HuH-7 (cell line): Measurements from ENCODE around the gene BACH2.

Experiments
- DNase-seq: peaks from one replicate; pipeline ENCODE4 v3.0.0; 2011; ENCODE audit warnings: low spot score

Gene BACH2

DNA sequence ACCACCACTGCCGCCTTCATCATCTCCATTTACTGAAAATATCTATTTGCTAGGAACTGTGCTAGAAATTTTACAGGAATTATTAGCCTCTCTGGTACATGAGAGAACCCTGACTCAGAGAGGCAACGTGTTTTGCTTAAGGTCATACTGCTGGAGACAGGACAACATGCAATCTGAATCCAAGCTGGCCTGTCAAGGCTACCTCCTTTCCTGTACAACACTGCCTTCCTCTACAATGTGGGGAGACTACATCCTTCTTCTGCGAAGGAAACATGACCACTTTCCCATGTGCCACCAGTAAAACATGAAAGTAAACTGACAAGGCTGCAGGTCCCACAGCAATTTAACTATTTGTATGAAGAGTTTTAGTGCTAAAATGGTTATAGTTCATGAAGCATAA, 200.9 kb downstream of the BACH2 start:
- DNase-seq = no peak

GRCh38 chr6:90095145-90095544, 201.5 kb downstream of the BACH2 start:
- no peak for DNase-seq

- no peak for DNase-seq
Measured at GRCh38 chr6:90093558-90094073, 203.0 kb downstream of the BACH2 start.

DNA sequence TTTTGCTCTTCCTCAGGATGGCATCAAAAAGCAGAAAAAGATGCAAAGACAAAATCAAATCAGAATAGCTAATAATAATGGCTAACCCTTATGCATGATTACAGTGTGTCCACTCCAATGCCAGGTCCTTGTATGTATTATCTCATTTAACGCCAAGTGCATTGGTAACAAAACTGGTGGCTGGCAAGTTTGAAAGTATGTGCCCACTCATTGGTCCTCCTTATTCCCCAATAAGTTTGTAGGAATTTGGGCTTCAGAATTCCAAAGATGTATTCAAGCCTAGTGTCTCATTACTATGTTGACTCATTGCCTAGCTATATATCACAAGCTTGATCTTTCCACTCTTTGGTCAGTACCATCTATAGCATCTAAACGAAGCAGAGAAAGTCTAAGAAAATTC, 205.8 kb downstream of the BACH2 start:
- DNase-seq = no peak

GRCh38 chr6:90088009-90088408, 208.6 kb downstream of the BACH2 start:
- DNase-seq = no peak

GRCh38 chr6:90087106-90087833, 209.4 kb downstream of the BACH2 start:
- no peak for DNase-seq

- DNase-seq = no peak
Measured at GRCh38 chr6:90086517-90086916, 210.1 kb downstream of the BACH2 start.

GRCh38 chr6:90083891-90084290, 212.8 kb downstream of the BACH2 start:
- DNase-seq = no peak

GRCh38 chr6:90082847-90083246, 213.8 kb downstream of the BACH2 start:
- DNase-seq = no peak

DNA sequence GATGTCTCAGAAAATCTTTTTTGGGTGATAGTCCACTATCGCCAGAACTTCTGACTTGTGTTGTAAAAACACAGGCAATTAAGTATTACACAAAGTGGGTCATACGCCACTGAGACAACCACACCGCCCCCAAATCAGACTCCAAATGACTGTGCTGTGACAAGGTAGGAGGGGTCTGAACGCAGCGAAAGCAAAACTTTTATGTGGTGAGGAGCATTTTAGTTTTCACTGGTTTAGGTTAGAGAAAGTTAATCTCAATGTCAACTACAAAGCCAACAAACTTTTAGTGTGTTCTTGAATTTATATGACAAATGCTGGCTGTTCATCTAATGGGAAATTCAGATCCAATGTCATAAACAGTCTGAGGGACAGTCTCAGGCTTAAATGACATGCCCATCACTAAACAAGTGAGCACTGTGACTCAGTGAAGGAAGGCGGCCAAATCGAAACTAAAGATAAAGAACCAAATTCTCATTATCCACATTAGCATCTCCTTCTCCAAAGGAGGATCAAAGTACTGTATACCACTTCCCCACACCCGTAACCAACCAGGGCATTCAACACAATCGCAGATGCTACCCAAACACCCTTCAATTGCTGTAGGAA, 215.7 kb downstream of the BACH2 start:
- DNase-seq = no peak

DNA sequence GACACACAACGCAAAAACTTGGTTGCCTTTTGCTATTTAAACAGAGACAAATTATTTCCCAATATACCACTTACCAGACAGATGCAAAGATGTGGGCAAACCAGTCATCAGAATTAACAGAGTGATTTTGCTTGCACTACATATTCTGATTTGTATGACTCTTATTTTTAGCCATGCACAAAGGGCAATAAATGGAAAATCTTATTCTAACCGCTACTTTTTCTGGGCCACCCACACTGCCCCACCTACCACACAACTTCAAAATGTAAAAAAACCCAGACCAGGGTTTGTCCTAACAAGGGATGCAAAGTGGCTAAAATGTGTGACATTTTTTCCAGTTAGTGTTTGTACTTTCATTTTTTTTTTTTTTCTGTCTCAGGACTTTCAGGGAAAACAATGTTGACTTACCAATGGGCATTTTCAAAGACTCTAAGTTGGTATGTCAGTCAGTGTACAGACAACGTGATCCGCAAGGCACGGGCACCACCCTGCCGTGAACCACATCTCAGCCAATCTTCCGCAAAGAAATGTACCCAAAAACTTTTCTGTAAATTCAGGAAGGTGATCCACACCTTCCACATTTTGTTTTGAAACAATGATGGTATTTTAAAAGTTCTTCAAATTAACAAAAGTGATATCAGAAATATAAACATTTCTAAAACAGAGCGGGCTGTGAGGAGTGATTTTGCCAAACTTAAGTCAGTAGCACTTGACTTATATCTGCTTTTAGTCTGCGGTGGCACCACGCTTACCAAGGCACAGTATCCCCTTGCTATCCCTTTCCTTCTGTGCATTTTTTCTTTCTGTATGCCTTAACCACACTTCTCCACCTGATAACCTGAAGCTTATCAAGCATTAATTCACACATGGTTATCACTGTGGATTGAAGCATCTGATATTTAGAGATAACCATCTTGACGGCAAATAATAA, 216.8 kb downstream of the BACH2 start:
- no peak for DNase-seq

- no peak for DNase-seq
Measured at GRCh38 chr6:90078513-90079289, 217.9 kb downstream of the BACH2 start.

DNA sequence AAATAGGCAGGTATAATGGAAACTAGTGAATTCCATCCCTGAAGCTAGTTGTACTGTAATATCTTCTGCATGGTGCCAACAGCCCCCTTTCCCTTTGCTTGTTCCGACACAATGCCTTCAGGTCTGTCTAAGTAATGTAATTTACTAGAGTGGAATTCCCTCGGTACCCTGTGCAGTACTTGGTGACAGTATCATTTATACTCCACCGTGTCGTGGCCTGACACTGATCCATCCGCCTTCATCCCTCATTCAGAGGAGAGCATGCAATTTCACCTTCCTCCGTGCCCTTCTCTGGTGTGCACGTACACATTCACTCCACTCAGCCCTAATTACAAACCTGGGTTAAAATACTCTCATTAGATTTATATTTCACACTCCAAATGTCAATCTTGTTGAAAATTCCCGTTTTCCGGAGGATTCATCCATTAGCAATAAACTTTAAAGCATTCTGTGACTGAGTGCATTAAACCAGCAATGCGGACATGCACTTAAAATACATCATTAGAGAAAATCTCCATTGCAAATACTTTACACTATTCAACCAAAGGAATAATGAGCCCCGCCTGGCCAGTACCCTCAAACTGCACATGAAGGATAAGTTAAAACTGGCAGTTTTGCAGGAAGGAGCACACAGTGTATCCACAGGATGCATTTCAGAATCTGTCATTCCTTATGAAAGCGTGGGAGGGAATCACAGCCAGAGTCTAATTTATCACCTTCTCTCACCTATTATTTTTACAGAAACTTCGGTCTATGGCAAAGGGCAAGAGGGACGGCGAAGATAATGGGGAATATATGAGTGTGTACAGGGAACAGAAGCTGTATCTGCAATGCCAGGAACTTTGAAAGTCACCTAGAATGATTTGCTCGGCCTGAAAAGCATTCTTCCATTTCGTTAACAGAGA, 219.9 kb downstream of the BACH2 start:
- no peak for DNase-seq

- no peak for DNase-seq
Measured at GRCh38 chr6:90074161-90074850, 222.3 kb downstream of the BACH2 start.

- DNase-seq = no peak
Measured at GRCh38 chr6:90072935-90073464, 223.6 kb downstream of the BACH2 start.

DNA sequence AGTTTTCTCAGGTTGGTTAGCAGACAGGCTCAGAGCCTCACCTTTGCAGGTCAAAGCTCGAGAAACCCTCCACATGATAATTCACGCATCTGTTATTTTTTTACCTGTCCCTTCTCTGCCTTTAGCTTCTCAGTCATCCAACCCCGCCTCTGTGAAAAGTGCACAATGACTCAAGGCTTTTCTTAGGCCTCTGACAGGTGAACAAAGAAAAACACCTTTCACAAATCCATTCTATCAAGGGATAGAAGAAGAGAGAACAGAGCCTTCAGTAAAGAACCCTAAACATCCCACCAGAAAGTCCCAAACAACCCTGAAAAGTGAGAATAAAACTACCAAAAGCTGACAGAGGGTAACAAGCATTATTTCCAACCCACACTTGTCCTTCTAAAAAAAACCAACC, 224.1 kb downstream of the BACH2 start:
- DNase-seq = no peak

- no peak for DNase-seq
Measured at GRCh38 chr6:90068703-90069523, 227.7 kb downstream of the BACH2 start.

DNA sequence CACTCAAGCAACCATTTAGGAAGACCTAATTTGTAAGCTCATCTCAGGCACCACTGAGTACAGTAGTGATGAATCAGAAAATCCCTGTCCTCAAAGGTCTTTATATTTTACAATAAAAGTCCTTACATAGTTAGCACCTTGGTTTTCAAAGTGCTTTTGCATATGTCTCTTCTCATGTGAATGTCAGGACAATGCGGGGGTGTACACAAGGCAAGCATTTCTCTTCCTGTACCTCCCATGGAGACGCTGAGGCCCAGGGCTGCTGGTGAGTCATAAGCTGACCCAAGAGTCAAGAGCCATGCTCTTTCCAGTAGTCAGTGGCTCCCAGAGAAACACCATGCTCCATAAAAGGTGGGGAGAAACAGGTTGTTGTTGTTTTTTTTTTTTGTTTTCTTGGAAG, 228.4 kb downstream of the BACH2 start:
- no peak for DNase-seq

- no peak for DNase-seq
Measured at GRCh38 chr6:90066697-90067096, 229.9 kb downstream of the BACH2 start.
